Endometrial microvascular endothelial cells (primary cell): ENCODE measurements around the gene HOMER2. TPM values are rescaled to one million over a fixed set of nuclear protein-coding genes. Genes with fewer than 3 reads are reported as not detected.
"Not testable (repeated sequence)": the region's sequence is repeated elsewhere in the genome, so short reads cannot be mapped to it uniquely, and the experiment has no call there.

Source experiments
- in situ Hi-C: cut with HindIII; loops from 2 replicates; pipeline ENCODE4 v1.10.0; 2017; ENCODE audit warnings: low sequenced_read_pairs, low pct_unique_long_range_greater_than_20kb; ENCODE audit errors: inconsistent ontology term
- total RNA-seq: library from RNA; depleted of rRNA; stranded (reverse); fragments of >200 nt; gene quantifications from one replicate; pipeline ENCODE4 v1.2.3, GENCODE V29; 2015; ENCODE audit errors: inconsistent ontology term

The HOMER2 gene
- total RNA-seq, 1 donor from 2014 or later, result 0.09 TPM

- in situ Hi-C loops, result no loop called here
These were observed 77.6 kb downstream of the HOMER2 start for GRCh38 chr15:82874961-82875360.

- in situ Hi-C loops, result no loop called here
These were observed 78.3 kb downstream of the HOMER2 start for GRCh38 chr15:82874267-82874666.

GRCh38 chr15:82873000-82873680, 79.4 kb downstream of the HOMER2 start:
- in situ Hi-C loops, result no loop called here

GRCh38 chr15:82871832-82872484, 80.6 kb downstream of the HOMER2 start:
- in situ Hi-C loops, result no loop called here

- in situ Hi-C loops, result no loop called here
These were observed 81.2 kb downstream of the HOMER2 start for GRCh38 chr15:82871358-82871757.

GRCh38 chr15:82870727-82871320, 81.7 kb downstream of the HOMER2 start:
- in situ Hi-C loops, result no loop called here

GRCh38 chr15:82865981-82866380, 86.5 kb downstream of the HOMER2 start:
- in situ Hi-C loops, result not testable (repeated sequence)

- in situ Hi-C loops, result not testable (repeated sequence)
These were observed 86.9 kb downstream of the HOMER2 start for GRCh38 chr15:82865581-82865980.

GRCh38 chr15:82864967-82865366, 87.6 kb downstream of the HOMER2 start:
- in situ Hi-C loops, result no loop called here

- in situ Hi-C loops, result no loop called here
These were observed 89.6 kb downstream of the HOMER2 start for GRCh38 chr15:82862886-82863285.

- in situ Hi-C loops, result no loop called here
These were observed 93.6 kb downstream of the HOMER2 start for GRCh38 chr15:82858932-82859331.

GRCh38 chr15:82856397-82857170, 95.9 kb downstream of the HOMER2 start:
- in situ Hi-C loops, result no loop called here

- in situ Hi-C loops, result no loop called here
These were observed 97.0 kb downstream of the HOMER2 start for GRCh38 chr15:82855286-82856100.

GRCh38 chr15:82854554-82854953, 98.0 kb downstream of the HOMER2 start:
- in situ Hi-C loops, result no loop called here

- in situ Hi-C loops, result no loop called here
These were observed 99.5 kb downstream of the HOMER2 start for GRCh38 chr15:82852941-82853561.

GRCh38 chr15:82851981-82852511, 100.5 kb downstream of the HOMER2 start:
- in situ Hi-C loops, result no loop called here

- in situ Hi-C loops, result no loop called here
These were observed 101.1 kb downstream of the HOMER2 start for GRCh38 chr15:82851306-82851850.

GRCh38 chr15:82850731-82851130, 101.8 kb downstream of the HOMER2 start:
- in situ Hi-C loops, result no loop called here
